ENCODE results near the gene C15orf39. TPM values are rescaled to one million over a fixed set of nuclear protein-coding genes. Genes with fewer than 3 reads are reported as not detected.

C15orf39 gene
- total RNA-seq, 1 experiment from 2014 or later = 45.6 TPM

DNA sequence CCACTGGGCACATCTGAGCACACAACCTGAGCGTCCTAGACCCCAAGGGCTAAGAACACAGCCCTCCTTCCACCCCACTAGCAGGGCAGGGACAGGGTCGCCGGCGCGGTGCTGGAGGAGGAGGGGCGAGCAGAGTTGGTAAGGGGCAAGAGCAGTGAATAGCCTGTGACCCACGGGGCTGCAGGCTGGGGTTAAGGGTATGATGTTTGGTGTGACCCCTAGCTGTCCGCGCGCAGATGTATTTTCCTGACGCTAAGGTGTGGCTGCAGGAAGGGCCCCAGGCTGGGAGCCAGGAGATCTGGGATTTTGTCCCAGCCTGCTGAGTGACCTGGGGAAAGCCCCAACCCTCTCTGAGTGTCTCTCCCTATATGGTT lies 1.3 kb upstream of the C15orf39 start:
- peaks cover 39 to 48% of the 10 kb centered on the region in 2 experiments for H3K4me1 Mint-ChIP-seq
- Histone ChIP-seq H2AFZ (ENCODE audit: low read length) (no peak overlapping the region), H2BK15ac (ENCODE audit: low read depth, low read length) (no peak overlapping the region), H2BK5ac (ENCODE audit: insufficient read length, low read length) (no peak overlapping the region), H3T11ph (ENCODE audit: low read length) (no peak overlapping the region), H3K14ac (ENCODE audit: insufficient read depth, low read length) (peak overlapping the region; percentile 25; the same call in 1 of the 2 replicates), H2BK12ac (ENCODE audit: insufficient read length, low read depth, low read length) (no peak overlapping the region), H3K79me1 (ENCODE audit: insufficient read depth, low read depth, low read length, poor library complexity, severe bottlenecking) (peaks cover 2% of the 10 kb centered on the region), H3K27ac (ENCODE audit: insufficient read length, low read depth, low read length) (no peak overlapping the region), H2BK20ac (ENCODE audit: low read depth, low read length, poor library complexity, severe bottlenecking) (no peak overlapping the region), H4K20me1 (ENCODE audit: control insufficient read depth, insufficient read depth, insufficient read length) (peaks cover 8% of the 10 kb centered on the region), H3K4me1 (ENCODE audit: insufficient read depth, low read length) (peaks cover 6% of the 10 kb centered on the region), H4K8ac (replicated peaks; ENCODE audit: insufficient read length, low read depth, low read length) (no peak overlapping the region), H2AK5ac (ENCODE audit: insufficient read length, low read length) (no peak overlapping the region), H3K23ac (ENCODE audit: insufficient read length, low read depth, low read length) (no peak overlapping the region), H3K4ac (ENCODE audit: low read depth, low read length) (no peak overlapping the region), H2BK120ac (ENCODE audit: low read depth, low read length, poor library complexity, severe bottlenecking) (no peak overlapping the region), H3K9me3 (ENCODE audit: control insufficient read depth, low read depth, low read length) (no peaks in the 10 kb centered on the region), H3K27me3 (ENCODE audit: insufficient read depth, low read length) (no peaks in the 10 kb centered on the region), H4K91ac (ENCODE audit: insufficient read length, low read depth, low read length) (no peak overlapping the region), H3K23me2 (ENCODE audit: insufficient read length, low read depth, low read length, poor library complexity, severe bottlenecking) (peaks cover 17% of the 10 kb centered on the region), H3K18ac (ENCODE audit: insufficient read length, low read depth, low read length) (peak overlapping the region; percentile 28), H4K5ac (ENCODE audit: insufficient read length, low read depth, low read length) (no peak overlapping the region), H3K4me2 (ENCODE audit: insufficient read depth, insufficient read length, low read length) (peak overlapping the region; percentile 68), H3K79me2 (ENCODE audit: insufficient read depth, low read length) (peaks cover 20% of the 10 kb centered on the region; the same call in 1 of the 2 replicates), H3K56ac (ENCODE audit: insufficient read length, low read depth, low read length) (no peak overlapping the region), H3K9ac (ENCODE audit: extremely low read depth, insufficient read length, low read length) (no peak overlapping the region)
- no peak overlapping the region; a peak in 1 of 7 replicates for H3K27ac Mint-ChIP-seq
- no peak for DNase-seq
- no CpG with 5 or more reads among the region's 11 CpGs for WGBS (ENCODE audit: extremely low coverage, insufficient read length, low lambda C conversion rate)
- H3K27me3 Mint-ChIP-seq (ENCODE audit: low read depth) = peaks cover 2% of the 10 kb centered on the region
- H3K9me3 Mint-ChIP-seq = no peaks in the 10 kb centered on the region; a peak in 1 of 5 replicates
- H3K36me3 Mint-ChIP-seq (ENCODE audit: insufficient read depth in 1 of 3, low read depth in 3 of 3) = peaks cover 0 to 4% (median 0%) of the 10 kb centered on the region in 3 experiments; a peak in 2 of 7 replicates
- peak overlapping the region; percentile 73 to 91 for H3K4me3 Mint-ChIP-seq
- TF ChIP-seq, protein P1, sequence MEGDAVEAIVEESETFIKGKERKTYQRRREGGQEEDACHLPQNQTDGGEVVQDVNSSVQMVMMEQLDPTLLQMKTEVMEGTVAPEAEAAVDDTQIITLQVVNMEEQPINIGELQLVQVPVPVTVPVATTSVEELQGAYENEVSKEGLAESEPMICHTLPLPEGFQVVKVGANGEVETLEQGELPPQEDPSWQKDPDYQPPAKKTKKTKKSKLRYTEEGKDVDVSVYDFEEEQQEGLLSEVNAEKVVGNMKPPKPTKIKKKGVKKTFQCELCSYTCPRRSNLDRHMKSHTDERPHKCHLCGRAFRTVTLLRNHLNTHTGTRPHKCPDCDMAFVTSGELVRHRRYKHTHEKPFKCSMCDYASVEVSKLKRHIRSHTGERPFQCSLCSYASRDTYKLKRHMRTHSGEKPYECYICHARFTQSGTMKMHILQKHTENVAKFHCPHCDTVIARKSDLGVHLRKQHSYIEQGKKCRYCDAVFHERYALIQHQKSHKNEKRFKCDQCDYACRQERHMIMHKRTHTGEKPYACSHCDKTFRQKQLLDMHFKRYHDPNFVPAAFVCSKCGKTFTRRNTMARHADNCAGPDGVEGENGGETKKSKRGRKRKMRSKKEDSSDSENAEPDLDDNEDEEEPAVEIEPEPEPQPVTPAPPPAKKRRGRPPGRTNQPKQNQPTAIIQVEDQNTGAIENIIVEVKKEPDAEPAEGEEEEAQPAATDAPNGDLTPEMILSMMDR (conservative IDR thresholded peaks at IDR 0.05) = no peak
